SU-DHL-6 (cell line): ENCODE data around the gene CSF2RB.

ENCODE experiments used
- CTCF ChIP-seq: fragments of 200-600 bp; sonication (generic); IDR thresholded peaks from one replicate; pipeline ENCODE4 v1.5.1; 2017; ENCODE audit warnings: antibody characterized with exemption, mild to moderate bottlenecking, low read length, moderate library complexity; ENCODE audit not compliant: insufficient read depth, poor library complexity, severe bottlenecking
- EZH2phosphoT487 ChIP-seq: fragments of 200-600 bp; sonication (generic), shearing (Covaris generic); conservative IDR thresholded peaks from 2 replicates; pipeline ENCODE4 v1.6.1; 2018; ENCODE audit warnings: mild to moderate bottlenecking, antibody characterized with exemption, low read length, moderate library complexity, mixed read lengths

GRCh38 chr22:36926721-36927435, 13.4 kb downstream of the CSF2RB start:
- TF ChIP-seq CTCF (no peak), EZH2phosphoT487 (no peak)
